ENCODE results near the gene PPP1R12C. TPM values are rescaled to one million over a fixed set of nuclear protein-coding genes. Genes with fewer than 3 reads are reported as not detected.
"Not testable (repeated sequence)": the region's sequence is repeated elsewhere in the genome, so short reads cannot be mapped to it uniquely, and the experiment has no call there.

Gene PPP1R12C
- total RNA-seq, result 37.4 and 40.3 TPM in 2 replicates

DNA sequence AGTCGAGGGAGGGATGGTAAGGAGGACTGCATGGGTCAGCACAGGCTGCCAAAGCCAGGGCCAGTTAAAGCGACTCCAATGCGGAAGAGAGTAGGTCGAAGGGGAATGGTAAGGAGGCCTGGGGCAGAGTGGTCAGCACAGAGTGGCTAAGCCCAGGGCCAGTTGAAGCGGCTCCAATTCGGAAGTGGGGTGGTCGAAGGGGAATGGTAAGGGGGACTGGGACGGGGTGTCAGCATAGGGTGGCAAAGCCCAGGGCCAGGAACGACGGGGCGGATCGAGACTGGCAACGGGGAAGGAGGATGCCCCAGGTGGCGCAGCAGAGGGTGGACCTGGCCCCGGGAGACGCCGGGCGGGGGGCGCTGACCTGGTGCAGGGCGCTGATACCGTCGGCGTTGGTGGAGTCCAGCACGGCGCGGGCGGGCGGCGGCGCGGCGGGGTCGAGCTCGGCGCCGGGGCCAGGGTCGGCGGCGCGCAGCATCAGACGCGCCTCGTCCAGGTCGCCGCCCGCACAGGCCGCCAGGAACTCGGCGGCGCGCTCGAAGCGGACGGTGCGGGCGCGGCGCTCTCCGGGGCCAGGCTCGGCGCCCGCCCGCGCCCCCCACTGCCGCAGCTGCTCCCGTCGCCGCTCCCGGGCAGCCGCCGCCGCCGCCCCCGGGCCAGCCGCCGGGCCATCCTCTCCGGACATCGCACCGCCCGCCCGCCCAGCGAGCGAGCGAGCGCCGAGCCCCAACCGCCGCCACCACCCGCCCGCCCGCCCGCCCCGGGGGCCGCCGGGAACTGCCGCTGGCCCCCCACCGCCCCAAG lies at the start of gene PPP1R12C:
Gene PPP1R12C, minus strand, starts transcription at position 779 of the 804 bp plus-strand sequence. Its CDS starts 94 bp downstream, at position 685.
- peak; percentile 30 for DNase-seq

DNA sequence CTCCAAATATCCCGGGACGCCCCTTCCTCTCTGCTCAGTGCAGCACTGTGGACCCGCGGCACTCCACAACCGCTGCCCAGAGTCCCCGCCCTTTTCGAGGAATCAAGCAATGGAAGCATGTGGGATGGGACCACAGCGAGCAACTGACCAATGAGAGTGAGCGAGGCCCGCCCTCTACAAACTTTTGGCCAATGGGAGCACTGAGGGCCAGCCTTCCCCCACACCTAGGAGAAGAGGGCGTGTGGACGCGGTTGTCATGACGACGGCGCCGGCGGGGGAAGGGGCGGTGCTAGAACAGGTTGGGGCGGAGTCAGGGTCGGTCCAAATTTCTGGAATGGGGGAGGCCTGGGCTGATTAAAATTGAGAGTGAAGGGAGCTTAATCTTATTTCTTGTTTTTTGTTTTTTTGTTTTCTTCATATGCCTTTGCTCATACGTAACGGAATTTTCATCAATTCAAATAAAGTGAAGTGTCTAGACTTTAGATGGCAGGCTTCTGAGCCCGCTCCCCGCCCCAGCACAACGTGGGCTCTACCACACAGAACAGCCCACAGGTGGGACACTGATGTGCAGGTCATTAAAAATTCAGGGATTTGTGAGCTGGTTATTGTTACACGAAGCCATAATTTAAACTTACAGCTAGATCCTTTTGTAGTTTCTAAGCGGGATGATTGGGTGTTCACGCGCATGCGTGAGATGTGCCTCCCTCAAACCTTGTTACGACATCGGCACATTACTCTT lies 49.3 kb upstream of the PPP1R12C start, which contains the start of gene DNAAF3:
Gene DNAAF3, minus strand, starts transcription at position 84 of the 739 bp plus-strand sequence. CDS start 200 bp downstream, outside the sequence.
- peak; percentile 99 for DNase-seq

- peak; percentile 91 for DNase-seq
These were observed 48.6 kb upstream of the PPP1R12C start for GRCh38 chr19:55165952-55166529.

DNA sequence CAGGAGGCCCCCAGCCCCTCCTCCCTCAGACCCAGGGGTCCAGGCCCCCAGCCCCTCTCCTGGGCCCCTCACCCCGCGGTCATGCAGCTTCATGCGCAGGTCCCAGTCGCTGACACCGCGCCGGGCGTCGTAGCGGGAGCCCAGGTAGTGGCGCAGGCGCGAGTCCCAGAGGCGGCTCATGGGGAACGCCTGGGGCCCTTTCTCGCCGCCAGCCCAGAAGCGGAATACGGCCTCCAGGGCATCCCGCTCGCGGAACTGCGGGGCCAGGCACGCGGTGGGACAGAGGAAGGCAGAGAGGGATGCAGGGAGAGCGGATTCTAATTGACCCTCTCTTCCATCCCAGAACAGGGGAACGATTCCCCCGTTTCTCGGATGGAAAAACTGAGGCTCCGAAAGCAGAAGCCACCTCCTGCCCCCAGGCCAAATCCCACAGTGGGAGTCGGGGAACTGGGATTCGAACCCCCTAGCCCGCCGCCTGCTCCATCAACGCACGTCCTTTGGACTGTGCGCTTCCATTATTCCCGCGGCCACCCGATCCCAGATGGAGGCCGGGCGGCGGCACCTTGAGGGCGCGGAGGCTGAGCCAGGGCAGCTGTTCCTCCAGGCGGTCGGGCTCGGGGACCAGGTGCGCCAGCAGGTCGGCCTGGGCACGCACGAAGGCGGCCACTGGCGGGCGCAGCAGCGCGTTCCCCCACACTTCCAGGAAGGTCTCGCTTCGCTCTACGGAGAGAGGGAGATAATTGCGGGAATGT lies 44.3 kb upstream of the PPP1R12C start:
- DNase-seq, result no peak

- DNase-seq, result no peak
These were observed 43.5 kb upstream of the PPP1R12C start for GRCh38 chr19:55160986-55161365.

- peak; percentile 93 for DNase-seq
These were observed 42.9 kb upstream of the PPP1R12C start for GRCh38 chr19:55160128-55160985.

- DNase-seq, result no peak
These were observed 41.7 kb upstream of the PPP1R12C start for GRCh38 chr19:55158848-55159749.

DNA sequence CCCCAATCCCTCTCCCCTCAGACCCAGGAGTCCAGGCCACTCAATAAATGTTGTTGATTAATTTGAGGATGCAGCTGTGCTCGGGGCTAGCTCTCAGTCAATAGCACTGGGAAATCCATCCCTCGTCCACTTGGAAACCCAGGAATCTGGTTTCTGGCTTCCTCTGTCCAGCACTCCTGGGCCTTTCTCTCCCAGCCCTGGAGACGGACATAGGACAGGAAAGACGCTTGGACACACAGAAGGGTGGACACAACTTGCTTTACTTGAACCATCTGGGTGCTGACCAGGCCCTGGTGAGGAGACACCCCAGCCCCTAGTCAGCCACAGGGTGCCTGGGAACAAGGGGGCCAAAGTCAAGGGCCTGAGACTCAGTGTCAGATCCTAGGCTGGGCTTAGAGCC lies 41.0 kb upstream of the PPP1R12C start:
- DNase-seq, result no peak

DNA sequence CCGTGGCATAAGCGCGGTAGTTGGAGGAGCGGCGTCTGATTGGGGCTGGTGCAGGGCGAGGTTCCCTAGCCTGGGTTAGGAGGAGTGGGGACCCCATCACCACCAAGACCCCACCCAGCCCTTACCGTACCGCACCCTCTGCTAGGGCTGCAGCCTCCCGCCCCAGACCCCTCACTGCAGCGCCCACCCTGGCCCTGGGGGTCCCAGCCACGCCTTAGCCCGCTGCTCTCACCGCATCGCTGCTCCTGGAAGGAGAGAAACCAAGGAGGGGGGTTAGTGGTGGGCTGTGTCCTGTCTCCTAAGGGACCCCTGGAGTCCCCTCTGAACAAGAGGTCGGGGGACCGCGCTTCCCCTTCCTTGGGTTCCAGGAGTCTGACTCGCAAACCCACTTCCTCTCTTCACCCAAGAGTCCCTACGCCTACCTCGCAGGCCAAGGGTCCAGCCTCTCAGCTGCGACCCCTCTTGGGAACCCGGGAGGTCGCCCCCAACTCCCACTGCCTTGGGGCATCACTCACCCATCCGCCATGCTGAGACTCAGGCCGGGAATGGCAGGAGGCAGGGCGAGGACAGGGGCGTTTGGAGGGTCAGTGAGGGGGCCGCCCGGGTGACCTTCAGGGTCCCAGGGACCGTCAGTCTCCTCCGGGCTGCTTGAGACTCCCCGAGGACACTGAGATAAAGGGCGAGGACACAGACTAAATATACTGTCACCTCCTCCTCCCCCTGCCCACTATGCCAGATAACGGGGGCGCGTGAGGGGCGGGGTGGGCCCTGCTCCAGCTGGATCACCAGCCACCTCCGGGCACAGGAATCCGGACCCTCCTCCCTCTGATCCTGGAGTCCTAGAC lies 39.8 kb upstream of the PPP1R12C start, which contains the start of gene TNNI3:
Gene TNNI3, minus strand, starts transcription at position 669 of the 845 bp plus-strand sequence. Its CDS starts 143 bp downstream, at position 526.
- DNase-seq, result no peak

- peak; percentile 55 for DNase-seq
These were observed 39.0 kb upstream of the PPP1R12C start for GRCh38 chr19:55156202-55157063.

DNA sequence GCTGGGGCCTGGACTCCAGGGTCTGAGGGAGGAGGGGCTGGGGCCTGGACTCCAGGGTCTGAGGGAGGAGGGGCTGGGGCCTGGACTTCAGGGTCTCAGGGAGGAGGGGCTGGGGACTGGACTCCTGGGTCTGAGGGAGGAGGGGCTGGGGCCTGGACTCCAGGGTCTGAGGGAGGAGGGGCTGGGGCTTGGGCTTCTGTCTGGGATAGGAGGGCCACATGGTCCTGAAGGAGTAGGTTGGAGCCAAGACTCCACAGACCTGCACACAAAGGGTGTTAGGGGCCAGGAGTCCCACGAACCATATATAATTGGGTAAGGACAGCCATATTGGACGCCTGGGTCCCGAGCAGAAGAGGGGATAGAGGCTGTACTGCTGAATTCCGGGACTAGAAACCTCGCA lies 38.3 kb upstream of the PPP1R12C start:
- DNase-seq, result not testable (repeated sequence)

- no peak for DNase-seq
These were observed 36.3 kb upstream of the PPP1R12C start for GRCh38 chr19:55153652-55154264.

DNA sequence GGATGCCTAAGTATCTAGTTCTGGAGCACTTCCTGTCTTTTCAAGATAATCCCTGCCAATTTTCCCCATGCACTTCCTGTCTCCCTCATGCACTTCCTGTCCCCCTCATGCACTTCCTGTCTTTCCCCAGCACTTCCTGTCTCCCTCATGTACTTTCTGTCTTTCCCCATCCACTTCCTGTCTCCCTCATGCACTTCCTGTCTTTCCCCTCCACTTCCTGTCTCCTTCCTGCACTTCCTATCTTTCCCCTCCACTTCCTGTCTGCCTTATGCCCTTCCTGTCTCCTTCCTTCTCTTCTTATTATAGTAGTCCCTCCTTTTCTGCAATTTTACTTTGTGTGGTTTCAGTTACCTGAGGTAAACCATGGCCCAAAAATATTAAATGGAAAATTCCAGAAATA lies 34.6 kb upstream of the PPP1R12C start:
- DNase-seq, result no peak

DNA sequence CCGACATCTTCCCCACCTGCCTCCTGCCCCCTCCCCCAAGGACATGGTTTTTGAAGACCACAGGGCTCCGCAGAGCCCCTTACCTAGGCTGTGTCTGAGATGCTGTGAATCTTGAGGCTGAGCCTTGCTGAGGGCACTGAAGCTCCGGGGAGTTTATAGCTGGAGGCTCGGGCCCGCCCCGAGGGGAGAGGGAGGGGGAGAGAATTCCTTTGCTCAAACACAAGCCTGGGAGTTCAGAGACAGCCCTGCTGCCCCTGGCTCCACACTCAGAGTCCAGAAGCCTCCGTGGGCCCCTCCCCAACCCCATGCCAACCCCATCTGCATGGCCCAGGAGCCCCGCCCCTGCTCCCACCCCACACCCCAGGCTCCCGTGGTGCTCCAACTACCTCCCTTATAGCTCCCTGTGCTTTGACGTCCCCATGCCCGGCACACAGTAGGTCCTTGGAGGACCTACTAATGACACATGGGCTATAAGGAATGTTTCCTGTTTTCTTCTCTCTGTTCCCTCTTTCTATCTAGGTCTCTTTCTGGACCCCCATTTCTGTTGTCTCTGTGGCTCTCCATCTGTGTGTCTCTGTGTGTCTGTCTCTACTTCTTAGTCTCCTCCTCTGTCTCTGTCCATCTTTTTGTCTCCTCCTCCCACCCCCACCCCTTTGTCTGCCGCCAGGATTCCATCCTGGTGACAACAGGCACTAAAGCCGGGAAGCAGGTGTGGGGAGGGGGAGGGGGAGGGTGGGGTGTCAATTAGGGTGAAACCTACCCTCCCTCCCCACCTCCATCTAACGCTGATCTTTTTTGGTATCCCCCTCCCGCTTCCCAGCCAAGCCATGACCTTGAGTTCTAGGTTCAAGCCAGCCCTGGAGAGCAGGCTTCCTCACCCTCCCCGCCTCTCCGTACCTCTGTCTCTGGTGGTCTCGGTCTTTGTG lies 31.9 kb upstream of the PPP1R12C start, which contains the start of gene TNNT1:
Gene TNNT1, minus strand, starts transcription at position 129 of the 926 bp plus-strand sequence. CDS start 2,049 bp downstream, outside the sequence.
- no peak for DNase-seq

GRCh38 chr19:55147545-55148251 lies 30.3 kb upstream of the PPP1R12C start:
- DNase-seq, result no peak
